Measurements from ENCODE around the gene SHROOM4.

Gene SHROOM4

GRCh38 chrX:50638123-50638522, 175.9 kb downstream of the SHROOM4 start:
- H3K4me3 Mint-ChIP-seq, result no peak overlapping the region

GRCh38 chrX:50635817-50636365, 178.1 kb downstream of the SHROOM4 start:
- peaks cover 3% of the 10 kb centered on the region for H3K36me3 Mint-ChIP-seq (ENCODE audit: low read depth)
- H3K9me3 Mint-ChIP-seq, result peaks cover 2% of the 10 kb centered on the region
- H3K4me3 Mint-ChIP-seq, result no peak overlapping the region
- H3K4me1 Mint-ChIP-seq, result no peaks in the 10 kb centered on the region
- no peak for TF ChIP-seq CTCF (IDR thresholded peaks at IDR 0.05; ENCODE audit: unreplicated experiment in 3 of 3)
- no peaks in the 10 kb centered on the region for H3K27me3 Mint-ChIP-seq (ENCODE audit: low read depth)
- H3K27ac Mint-ChIP-seq, result no peak overlapping the region

More at GRCh38 chrX:50638123-50638522, 175.9 kb downstream of the SHROOM4 start:
- Mint-ChIP-seq H3K4me1 (no peaks in the 10 kb centered on the region), H3K27ac (no peak overlapping the region), H3K36me3 (ENCODE audit: low read depth) (no peaks in the 10 kb centered on the region), H3K27me3 (ENCODE audit: low read depth) (no peaks in the 10 kb centered on the region), H3K9me3 (peaks cover 2% of the 10 kb centered on the region)
- no peak for TF ChIP-seq CTCF (IDR thresholded peaks at IDR 0.05; ENCODE audit: unreplicated experiment in 3 of 3)

GRCh38 chrX:50635162-50635561, 178.8 kb downstream of the SHROOM4 start:
- Mint-ChIP-seq H3K36me3 (ENCODE audit: low read depth) (peaks cover 3% of the 10 kb centered on the region), H3K9me3 (peaks cover 2% of the 10 kb centered on the region), H3K4me3 (no peak overlapping the region), H3K4me1 (no peaks in the 10 kb centered on the region), H3K27ac (no peak overlapping the region), H3K27me3 (ENCODE audit: low read depth) (no peaks in the 10 kb centered on the region)
- no peak for TF ChIP-seq CTCF (IDR thresholded peaks at IDR 0.05; ENCODE audit: unreplicated experiment in 3 of 3)

GRCh38 chrX:50629774-50630173, 184.2 kb downstream of the SHROOM4 start:
- H3K27me3 Mint-ChIP-seq (ENCODE audit: low read depth), result no peaks in the 10 kb centered on the region
- no peak overlapping the region for H3K4me3 Mint-ChIP-seq
- H3K27ac Mint-ChIP-seq, result no peak overlapping the region

GRCh38 chrX:50627696-50628095, 186.3 kb downstream of the SHROOM4 start:
- Mint-ChIP-seq H3K27me3 (ENCODE audit: low read depth) (no peaks in the 10 kb centered on the region), H3K36me3 (ENCODE audit: low read depth) (peaks cover 3% of the 10 kb centered on the region), H3K4me3 (no peak overlapping the region), H3K27ac (no peak overlapping the region), H3K4me1 (no peaks in the 10 kb centered on the region), H3K9me3 (peaks cover 2% of the 10 kb centered on the region)
- no peak for TF ChIP-seq CTCF (IDR thresholded peaks at IDR 0.05; ENCODE audit: unreplicated experiment in 3 of 3)

More at GRCh38 chrX:50629774-50630173, 184.2 kb downstream of the SHROOM4 start:
- no peak for TF ChIP-seq CTCF (IDR thresholded peaks at IDR 0.05; ENCODE audit: unreplicated experiment in 3 of 3)
- Mint-ChIP-seq H3K4me1 (no peaks in the 10 kb centered on the region), H3K36me3 (ENCODE audit: low read depth) (peaks cover 3% of the 10 kb centered on the region), H3K9me3 (peaks cover 2% of the 10 kb centered on the region)

GRCh38 chrX:50626432-50626831, 187.6 kb downstream of the SHROOM4 start:
- no peak for TF ChIP-seq CTCF (IDR thresholded peaks at IDR 0.05; ENCODE audit: unreplicated experiment in 3 of 3)

More at GRCh38 chrX:50626432-50626831, 187.6 kb downstream of the SHROOM4 start:
- Mint-ChIP-seq H3K4me3 (no peak overlapping the region), H3K36me3 (ENCODE audit: low read depth) (no peaks in the 10 kb centered on the region), H3K27me3 (ENCODE audit: low read depth) (no peaks in the 10 kb centered on the region), H3K4me1 (no peaks in the 10 kb centered on the region), H3K27ac (no peak overlapping the region), H3K9me3 (peaks cover 2% of the 10 kb centered on the region)

All from nephron (organoid).